Upper lobe of left lung (tissue), 4 donors: ENCODE data around the gene COG4.

ENCODE experiments used
- EP300 ChIP-seq, 4 donors: sonication (generic); formaldehyde crosslinking; IDR thresholded peaks; one replicate each; pipeline ENCODE4 v1.5.1; 2017; ENCODE audit warnings: antibody characterized with exemption in 4 of 4, control low read depth in 2 of 4
- POLR2A ChIP-seq, 4 donors: fragments of 450-650 bp; IDR thresholded peaks; one replicate each; pipeline ENCODE4 v1.5.1; 2016 to 2017; ENCODE audit warnings: antibody characterized with exemption in 4 of 4, mild to moderate bottlenecking in 2 of 4

DNA sequence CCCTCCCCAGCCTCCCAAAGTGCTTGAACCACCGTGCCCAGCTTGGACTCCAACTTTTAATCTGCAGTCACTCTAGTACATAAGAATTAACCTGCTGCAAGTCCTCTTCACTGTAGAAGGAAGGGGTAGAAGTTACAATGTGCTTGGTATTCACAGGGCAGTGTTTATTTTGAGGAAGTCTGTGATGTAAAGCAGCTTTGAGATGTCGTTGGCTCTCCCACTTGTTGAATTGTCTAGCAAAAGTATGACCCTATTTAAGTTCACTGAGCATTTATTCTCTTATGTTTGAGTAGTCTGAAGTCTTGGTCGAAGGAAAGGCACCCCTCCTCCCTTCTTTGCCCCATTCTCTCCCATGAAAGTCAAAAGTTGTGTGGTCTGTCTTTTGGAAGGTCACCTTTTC, 28.4 kb upstream of the COG4 start:
- TF ChIP-seq EP300 (IDR thresholded peaks at IDR 0.05) (no peak), POLR2A (IDR thresholded peaks at IDR 0.05) (no peak)
